NB4 (cell line): ENCODE data around the gene TRIP13.

Experiments
- DNase-seq: peaks from one replicate; pipeline ENCODE4 v3.0.0; 2010; ENCODE audit warnings: low read depth
- H3K4me3 ChIP-seq: one replicate; pipeline ENCODE4 v1.5.1; 2011; ENCODE audit warnings: mild to moderate bottlenecking, low read depth, low read length, moderate library complexity
- MYC ChIP-seq: IDR thresholded peaks from 2 replicates; pipeline ENCODE4 v1.6.1; 2011; ENCODE audit warnings: low read depth, low read length
- POLR2A ChIP-seq: IDR thresholded peaks from 2 replicates; pipeline ENCODE4 v1.6.1; 2011; ENCODE audit warnings: mild to moderate bottlenecking; ENCODE audit not compliant: insufficient read length; ENCODE audit errors: extremely low read depth
- TF ChIP-seq, protein P1 (sequence below): IDR thresholded peaks from one replicate; pipeline ENCODE4 v1.5.1; 2012; ENCODE audit warnings: low read depth, low read length
- TF ChIP-seq, protein P2 (sequence below): IDR thresholded peaks from 2 replicates; pipeline ENCODE4 v1.6.1; 2011; ENCODE audit warnings: low read depth, low read length

TRIP13 gene

DNA sequence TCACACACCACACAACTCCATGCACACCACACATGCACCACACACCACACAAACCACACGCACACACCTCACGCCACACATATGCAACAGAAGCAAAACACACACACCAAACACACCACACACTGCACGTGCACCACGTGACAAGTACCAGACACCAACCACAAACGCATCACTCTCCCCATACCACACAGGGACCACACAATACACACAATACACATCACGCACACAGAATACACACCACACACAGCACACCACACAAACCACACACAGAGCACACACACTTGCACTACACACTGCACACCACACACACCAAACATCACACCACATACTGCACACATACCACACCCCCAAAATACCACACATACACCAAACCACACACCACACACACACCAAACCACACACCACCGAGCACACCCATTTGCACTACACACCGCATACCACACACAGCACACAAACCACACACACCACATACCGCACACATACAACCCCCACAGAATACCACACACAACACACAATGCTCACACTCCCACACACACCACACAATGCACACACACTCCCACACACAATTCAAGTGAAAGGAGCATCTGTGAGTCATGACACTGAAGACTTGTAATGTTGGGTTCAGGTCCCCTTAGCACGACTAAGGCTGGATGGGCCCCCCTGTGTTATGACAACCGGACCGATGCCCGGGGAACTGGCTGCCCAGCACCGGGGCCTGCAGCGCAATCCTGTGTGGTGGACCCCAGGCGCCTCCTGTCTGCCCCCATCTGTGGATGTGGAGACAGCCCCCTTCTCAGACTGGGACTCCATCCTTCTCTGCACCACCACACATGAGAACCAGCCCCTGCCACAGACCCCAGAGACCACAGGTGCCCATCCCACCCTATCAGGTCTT is 35.9 kb upstream of the TRIP13 start:
- peak; percentile 36 for DNase-seq
- TF ChIP-seq, protein P1, sequence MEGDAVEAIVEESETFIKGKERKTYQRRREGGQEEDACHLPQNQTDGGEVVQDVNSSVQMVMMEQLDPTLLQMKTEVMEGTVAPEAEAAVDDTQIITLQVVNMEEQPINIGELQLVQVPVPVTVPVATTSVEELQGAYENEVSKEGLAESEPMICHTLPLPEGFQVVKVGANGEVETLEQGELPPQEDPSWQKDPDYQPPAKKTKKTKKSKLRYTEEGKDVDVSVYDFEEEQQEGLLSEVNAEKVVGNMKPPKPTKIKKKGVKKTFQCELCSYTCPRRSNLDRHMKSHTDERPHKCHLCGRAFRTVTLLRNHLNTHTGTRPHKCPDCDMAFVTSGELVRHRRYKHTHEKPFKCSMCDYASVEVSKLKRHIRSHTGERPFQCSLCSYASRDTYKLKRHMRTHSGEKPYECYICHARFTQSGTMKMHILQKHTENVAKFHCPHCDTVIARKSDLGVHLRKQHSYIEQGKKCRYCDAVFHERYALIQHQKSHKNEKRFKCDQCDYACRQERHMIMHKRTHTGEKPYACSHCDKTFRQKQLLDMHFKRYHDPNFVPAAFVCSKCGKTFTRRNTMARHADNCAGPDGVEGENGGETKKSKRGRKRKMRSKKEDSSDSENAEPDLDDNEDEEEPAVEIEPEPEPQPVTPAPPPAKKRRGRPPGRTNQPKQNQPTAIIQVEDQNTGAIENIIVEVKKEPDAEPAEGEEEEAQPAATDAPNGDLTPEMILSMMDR = no peak
- TF ChIP-seq, protein P2, sequence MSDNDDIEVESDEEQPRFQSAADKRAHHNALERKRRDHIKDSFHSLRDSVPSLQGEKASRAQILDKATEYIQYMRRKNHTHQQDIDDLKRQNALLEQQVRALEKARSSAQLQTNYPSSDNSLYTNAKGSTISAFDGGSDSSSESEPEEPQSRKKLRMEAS = no peak
- TF ChIP-seq MYC (no peak), POLR2A (no peak)

DNA sequence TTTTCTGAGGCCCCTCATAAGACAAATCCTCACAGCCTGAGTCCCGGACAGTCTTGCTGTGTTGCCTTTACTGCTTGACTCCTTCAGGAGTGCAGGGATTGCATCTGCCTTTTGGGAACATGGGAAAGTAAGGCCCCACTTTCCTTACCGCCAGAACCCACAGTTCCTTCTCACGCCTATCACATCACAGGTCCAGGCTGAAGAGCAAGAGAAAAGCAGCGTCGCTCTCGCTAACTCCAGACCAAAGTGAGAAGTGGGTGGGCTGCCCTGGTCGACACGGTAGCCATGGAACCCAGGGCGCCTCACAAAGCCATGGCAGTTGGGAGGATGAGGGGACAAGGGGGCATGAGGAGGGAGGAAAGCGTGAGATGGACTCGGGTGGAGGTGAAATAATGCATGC is 34.0 kb upstream of the TRIP13 start:
- TF ChIP-seq, protein P2 = no peak
- no peak for TF ChIP-seq MYC
- TF ChIP-seq, protein P1 = no peak
- TF ChIP-seq POLR2A = no peak
- no peak for DNase-seq
- no peak overlapping the region for H3K4me3 ChIP-seq

More for the DNA sequence above, 35.9 kb upstream of the TRIP13 start:
- H3K4me3 ChIP-seq = no peak overlapping the region

DNA sequence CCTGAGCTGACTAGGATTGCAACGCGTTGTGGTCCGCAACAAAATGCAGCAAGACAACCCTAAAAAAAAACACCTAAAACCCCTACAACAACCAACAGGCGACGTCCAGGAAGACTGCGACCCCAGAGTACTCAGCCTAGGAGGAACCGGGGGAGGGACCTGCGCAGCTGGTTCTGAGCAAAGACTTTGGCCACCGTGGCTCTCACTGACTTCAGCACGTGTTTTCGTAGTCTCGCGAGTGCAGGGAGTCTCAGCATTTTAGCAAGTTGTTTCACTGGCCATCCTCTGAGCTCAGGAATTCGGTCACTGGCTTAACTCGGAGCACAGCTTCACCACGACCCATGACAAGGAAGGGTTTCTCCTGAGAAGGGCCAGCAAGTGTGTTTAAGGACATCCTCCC is 33.3 kb upstream of the TRIP13 start:
- DNase-seq = no peak
- TF ChIP-seq, protein P2 = no peak
- TF ChIP-seq MYC (no peak), POLR2A (no peak)
- TF ChIP-seq, protein P1 = no peak
- no peak overlapping the region for H3K4me3 ChIP-seq

DNA sequence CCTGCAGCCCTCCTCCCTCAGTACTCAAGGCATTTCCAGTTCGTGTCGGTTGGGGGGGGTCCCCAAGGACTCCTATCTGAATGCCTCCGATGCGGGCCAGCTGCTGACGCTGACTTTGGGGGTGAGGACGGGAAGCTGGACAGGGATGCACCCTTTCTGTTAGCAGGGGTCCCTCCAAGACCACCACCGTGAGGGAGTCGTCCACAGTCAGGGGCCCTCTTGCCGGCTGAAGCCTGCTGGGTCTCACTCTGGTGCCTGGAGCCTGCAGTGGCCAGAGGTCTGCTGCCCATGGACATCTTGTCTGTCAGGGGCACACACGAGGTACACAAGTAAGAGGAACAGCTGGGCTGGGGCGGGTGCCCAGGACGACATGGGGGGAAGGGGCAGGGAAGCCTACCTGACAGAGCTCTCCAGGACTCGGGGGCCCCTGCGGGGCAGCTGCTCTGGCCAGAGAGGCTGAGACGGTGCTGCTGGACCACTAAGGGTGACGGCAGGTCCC is 32.8 kb upstream of the TRIP13 start:
- no peak overlapping the region for H3K4me3 ChIP-seq
- no peak for DNase-seq
- TF ChIP-seq, protein P1 = no peak
- TF ChIP-seq POLR2A (no peak), MYC (no peak)
- TF ChIP-seq, protein P2 = no peak

DNA sequence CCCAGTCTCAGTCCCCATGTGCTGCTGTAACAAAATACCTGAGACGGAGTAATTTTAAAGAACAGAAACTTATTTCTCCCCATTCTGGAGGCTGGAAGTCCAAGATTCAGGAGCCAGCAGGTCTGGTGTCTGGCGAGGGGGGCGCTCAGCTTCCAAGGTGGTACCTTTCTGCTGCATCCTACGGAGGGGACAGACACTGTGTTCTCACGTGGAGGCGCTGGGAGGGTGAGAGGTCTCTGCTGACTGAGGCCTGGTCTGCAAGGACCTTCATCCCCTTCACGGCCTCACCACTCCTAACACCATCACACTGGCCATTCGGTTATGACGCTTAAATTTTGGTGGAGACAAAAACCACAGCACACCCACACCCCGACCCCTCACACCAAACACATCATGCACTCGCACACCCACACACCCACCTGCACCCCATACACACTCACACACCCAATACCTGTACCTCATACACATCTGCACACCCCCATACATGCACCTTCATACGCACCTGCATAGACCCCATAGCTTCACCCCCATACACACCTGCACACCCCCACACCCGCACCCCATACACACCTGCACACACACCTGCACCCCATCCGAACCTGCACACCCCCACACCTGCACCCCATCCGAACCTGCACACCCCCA is 32.1 kb upstream of the TRIP13 start:
- no peak overlapping the region for H3K4me3 ChIP-seq
- TF ChIP-seq, protein P1 = no peak
- TF ChIP-seq POLR2A (no peak), MYC (no peak)
- TF ChIP-seq, protein P2 = no peak
- no peak for DNase-seq
